SK-N-SH (cell line): ENCODE results near the gene TUBA3C. TPM values are rescaled to one million over a fixed set of nuclear protein-coding genes. Genes with fewer than 3 reads are reported as not detected.

Experiments
- CTCF ChIA-PET: fragments of 300-600, 350-600 bp; formaldehyde crosslinking; extraction: SDS; loops from one replicate; lab custom pipeline; 2021; lab: Yijun Ruan, JAX
- POLR2A ChIA-PET: fragments of 350-600 bp; sonication (Branson Sonifier 250); formaldehyde crosslinking; extraction: SDS; loops from one replicate; lab custom pipeline; 2020; ENCODE audit warnings: antibody characterized with exemption, inconsistent platforms; lab: Yijun Ruan, JAX
- DNase-seq: peaks from one replicate; pipeline ENCODE4 v3.0.0; 2012
- H2AFZ ChIP-seq: fragments of 200-600 bp; sonication (generic); 2 replicates; pipeline ENCODE4 v1.8.1; 2016; ENCODE audit warnings: antibody characterized with exemption, mild to moderate bottlenecking, low read depth
- H3F3A ChIP-seq: fragments of 200-600 bp; sonication (generic); replicated peaks from 2 replicates; pipeline ENCODE3; 2016; ENCODE audit warnings: antibody characterized with exemption, mild to moderate bottlenecking; ENCODE audit not compliant: insufficient read depth
- H3K27ac ChIP-seq, 2 experiments: fragments of 200-500 bp in 1 of 2; fragments of 200-600 bp in 1 of 2; sonication (Bioruptor generic) in 1 of 2; sonication (generic), shearing (Covaris generic) in 1 of 2; 2 replicates each; pipeline versions ENCODE4 v1.5.1 to v1.6.1; 2014 to 2016; ENCODE audit warnings: low read depth in 2 of 2, inconsistent platforms in 1 of 2, low read length in 1 of 2, mild to moderate bottlenecking in 1 of 2, mixed read lengths in 1 of 2
- H3K27me3 ChIP-seq: fragments of 200-600 bp; sonication (generic), shearing (Covaris generic); 2 replicates; pipeline ENCODE4 v1.6.1; 2016; ENCODE audit warnings: mixed run types; ENCODE audit not compliant: insufficient read depth
- H3K36me3 ChIP-seq, 2 experiments: fragments of 200-500 bp in 1 of 2; fragments of 200-600 bp in 1 of 2; sonication (Bioruptor generic) in 1 of 2; sonication (generic) in 1 of 2; replicated peaks in 1 of 2; 2 replicates each; pipeline versions ENCODE3 to v1.5.1; 2014 to 2016; ENCODE audit warnings: low read length in 1 of 2, mild to moderate bottlenecking in 1 of 2; ENCODE audit not compliant: insufficient read depth in 2 of 2, control insufficient read depth in 1 of 2
- H3K4me1 ChIP-seq, 2 experiments: fragments of 200-500 bp in 1 of 2; fragments of 200-600 bp in 1 of 2; sonication (Bioruptor generic) in 1 of 2; sonication (generic), shearing (Covaris generic) in 1 of 2; 2 replicates each; pipeline versions ENCODE4 v1.5.1 to v1.6.1; 2014 to 2016; ENCODE audit warnings: low read depth in 1 of 2, low read length in 1 of 2, mixed run types in 1 of 2; ENCODE audit not compliant: insufficient read depth in 2 of 2, control insufficient read depth in 1 of 2
- H3K4me2 ChIP-seq: fragments of 200-600 bp; sonication (generic), shearing (Covaris generic); 2 replicates; pipeline ENCODE4 v1.6.1; 2017; ENCODE audit warnings: mixed run types
- H3K4me3 ChIP-seq, 2 experiments: fragments of 200-500 bp in 1 of 2; fragments of 200-600 bp in 1 of 2; sonication (Bioruptor generic) in 1 of 2; sonication (generic), shearing (Covaris generic) in 1 of 2; 2 replicates each; pipeline versions ENCODE4 v1.5.1 to v1.8.1; 2014 to 2016; ENCODE audit warnings: low read depth in 2 of 2, inconsistent platforms in 1 of 2, low read length in 1 of 2, mild to moderate bottlenecking in 1 of 2, mixed read lengths in 1 of 2, moderate library complexity in 1 of 2
- H3K79me2 ChIP-seq: fragments of 200-600 bp; sonication (generic); 2 replicates; pipeline ENCODE4 v1.8.1; 2017; ENCODE audit warnings: mild to moderate bottlenecking; ENCODE audit not compliant: insufficient read depth
- H3K9ac ChIP-seq: fragments of 200-600 bp; sonication (generic); 2 replicates; pipeline ENCODE4 v1.6.1; 2017; ENCODE audit warnings: mixed run types
- H3K9me2 ChIP-seq: fragments of 200-600 bp; sonication (generic); 2 replicates; pipeline ENCODE4 v1.6.1; 2017; ENCODE audit warnings: mixed run types
- H3K9me3 ChIP-seq: fragments of 200-600 bp; sonication (generic); 2 replicates; pipeline ENCODE4 v1.6.1; 2017; ENCODE audit warnings: mixed run types, mild to moderate bottlenecking, moderate library complexity
- H4K20me1 ChIP-seq: fragments of 200-600 bp; sonication (generic); 2 replicates; pipeline ENCODE4 v1.6.1; 2017; ENCODE audit warnings: mild to moderate bottlenecking, mixed run types; ENCODE audit not compliant: insufficient read depth
- EZH2phosphoT487 ChIP-seq: fragments of 200-600 bp; sonication (generic); IDR thresholded peaks from 2 replicates; pipeline ENCODE4 v1.6.1; 2017; ENCODE audit warnings: low read depth, mixed run types, mild to moderate bottlenecking, antibody characterized with exemption, moderate library complexity, borderline replicate concordance
- FOSL2 ChIP-seq: IDR thresholded peaks from 2 replicates; pipeline ENCODE4 v1.4.0; 2012; ENCODE audit warnings: low read depth, mild to moderate bottlenecking, moderate library complexity, borderline replicate concordance
- FOXJ3 ChIP-seq: sonication (generic); formaldehyde crosslinking; IDR thresholded peaks from 2 replicates; pipeline ENCODE4 v1.5.1; 2020; ENCODE audit warnings: mild to moderate bottlenecking, missing genetic modification reagents
- GATA2 ChIP-seq: sonication (generic); formaldehyde crosslinking; IDR thresholded peaks from 2 replicates; pipeline ENCODE4 v1.5.0; 2020; ENCODE audit warnings: mild to moderate bottlenecking, missing genetic modification reagents
- MEF2A ChIP-seq: IDR thresholded peaks from 2 replicates; pipeline ENCODE4 v1.4.0; 2012; ENCODE audit warnings: low read depth, borderline replicate concordance
- MXI1 ChIP-seq: IDR thresholded peaks from 2 replicates; pipeline ENCODE4 v1.6.1; 2012; ENCODE audit warnings: mild to moderate bottlenecking, low read depth, low read length, improper control_type of control experiment
- NFIC ChIP-seq: IDR thresholded peaks from 2 replicates; pipeline ENCODE4 v1.4.0; 2012; ENCODE audit warnings: borderline replicate concordance
- NRF1 ChIP-seq: IDR thresholded peaks from 2 replicates; pipeline ENCODE4 v1.6.1; 2012; ENCODE audit warnings: low read depth, mild to moderate bottlenecking, low read length
- PBX3 ChIP-seq: IDR thresholded peaks from 2 replicates; pipeline ENCODE4; 2012
- POLR2AphosphoS5 ChIP-seq: IDR thresholded peaks from 2 replicates; pipeline ENCODE4 v1.6.1; 2012; ENCODE audit warnings: low read depth, low read length
- RAD21 ChIP-seq: IDR thresholded peaks from 2 replicates; pipeline ENCODE4 v1.6.1; 2012; ENCODE audit warnings: mild to moderate bottlenecking, low read length
- RCOR1 ChIP-seq: fragments of 150-350 bp; IDR thresholded peaks from 2 replicates; pipeline ENCODE4 v1.6.1; 2017; ENCODE audit warnings: antibody characterized with exemption, low read length
- REST ChIP-seq: IDR thresholded peaks from 2 replicates; pipeline ENCODE4 v1.6.1; 2012; ENCODE audit warnings: mild to moderate bottlenecking, low read depth, low read length, moderate library complexity
- RXRA ChIP-seq: IDR thresholded peaks from 2 replicates; pipeline ENCODE4 v1.4.0; 2012; ENCODE audit warnings: low read depth, mild to moderate bottlenecking, borderline replicate concordance
- SIN3A ChIP-seq: IDR thresholded peaks from 2 replicates; pipeline ENCODE4 v1.6.1; 2012; ENCODE audit warnings: low read depth, mild to moderate bottlenecking, low read length, moderate library complexity, borderline replicate concordance
- SMC3 ChIP-seq: IDR thresholded peaks from 2 replicates; pipeline ENCODE4 v1.6.1; 2012; ENCODE audit warnings: low read depth, low read length, improper control_type of control experiment
- TAF1 ChIP-seq: IDR thresholded peaks from 2 replicates; pipeline ENCODE4 v1.6.1; 2012; ENCODE audit warnings: low read depth, mild to moderate bottlenecking, low read length, moderate library complexity, borderline replicate concordance
- USF1 ChIP-seq: IDR thresholded peaks from 2 replicates; pipeline ENCODE4 v1.4.0; 2012; ENCODE audit warnings: low read depth, borderline replicate concordance
- USF2 ChIP-seq: fragments of 150-350 bp; IDR thresholded peaks from 2 replicates; pipeline ENCODE4 v1.6.1; 2017; ENCODE audit warnings: antibody characterized with exemption, low read length, low read depth, borderline replicate concordance
- YY1 ChIP-seq: IDR thresholded peaks from 2 replicates; pipeline ENCODE4 v1.4.0; 2012; ENCODE audit warnings: low read depth, mild to moderate bottlenecking
- WGBS: methylation state at CpG from one replicate; pipeline ENCODE4 v1.1.6; 2017; ENCODE audit warnings: low lambda C conversion rate; 5-methylcytosine and 5-hydroxymethylcytosine counted together
- polyA plus RNA-seq, 3 experiments: library from polyadenylated mRNA; depleted of rRNA; stranded (reverse); fragments of >200 nt; gene quantifications; 2 replicates each; pipeline ENCODE4 v1.2.3, GENCODE V29; 2012

The TUBA3C gene
- polyA plus RNA-seq, 1 of the 3 experiments (the other 2 are of a cell fraction), result 0.05 TPM

GRCh38 chr13:19169991-19170390 is 11.6 kb downstream of the TUBA3C start (continued):
- TF ChIP-seq REST, result no peak

GRCh38 chr13:19169496-19169895 is 12.1 kb downstream of the TUBA3C start:
- Histone ChIP-seq H3K9ac (no peak overlapping the region), H3K9me2 (no peaks in the 10 kb centered on the region)
- TF ChIP-seq SIN3A (no peak), REST (no peak), RXRA (no peak), POLR2AphosphoS5 (no peak), FOSL2 (no peak), RAD21 (no peak), NRF1 (no peak), MEF2A (no peak), USF1 (no peak), FOXJ3 (no peak), YY1 (no peak), USF2 (no peak), GATA2 (CRISPR knock-in tag) (no peak), RCOR1 (no peak), MXI1 (no peak), SMC3 (no peak), PBX3 (no peak), EZH2phosphoT487 (no peak), NFIC (no peak), TAF1 (no peak)
- TF ChIP-seq, all 33 proteins: peak for 0
- CTCF ChIA-PET, result no interaction called here
- Histone ChIP-seq H4K20me1 (no peaks in the 10 kb centered on the region), H3K4me1 (no peaks in the 10 kb centered on the region), H3F3A (no peaks in the 10 kb centered on the region), H3K4me2 (no peak overlapping the region), H3K79me2 (no peaks in the 10 kb centered on the region), H3K4me3 (no peak overlapping the region), H2AFZ (no peak overlapping the region), H3K27ac (no peak overlapping the region), H3K9me3 (no peaks in the 10 kb centered on the region), H3K27me3 (peaks cover 2% of the 10 kb centered on the region; the same call in 1 of the 2 replicates), H3K36me3 (no peaks in the 10 kb centered on the region)
- POLR2A ChIA-PET, result no interaction called here
- DNase-seq, result no peak
- 10% methylated on average over 2 of the region's 3 CpGs for WGBS
